ENCODE measurements around the gene LARP7. TPM values are rescaled to one million over a fixed set of nuclear protein-coding genes. Genes with fewer than 3 reads are reported as not detected.
"Not testable (repeated sequence)": the region's sequence is repeated elsewhere in the genome, so short reads cannot be mapped to it uniquely, and the experiment has no call there.

Gene LARP7
- total RNA-seq, 3 donors from 2014 or later, result 39.3 to 57.5 (median 51.8) TPM

GRCh38 chr4:112594993-112595392 lies 42.0 kb upstream of the LARP7 start:
- intact Hi-C loops (cut with DNase I; ENCODE audit: low total_unique reads), result no loop called here
- TF ChIP-seq CTCF (IDR thresholded peaks at IDR 0.05), result no peak
- TF ChIP-seq POLR2AphosphoS5 (IDR thresholded peaks at IDR 0.05), result no peak
- TF ChIP-seq POLR2A (IDR thresholded peaks at IDR 0.05), result no peak

GRCh38 chr4:112604589-112604988 lies 32.4 kb upstream of the LARP7 start:
- H3K4me1 ChIP-seq, result no peaks in the 10 kb centered on the region
- no peak overlapping the region for H3K27ac ChIP-seq
- H3K36me3 ChIP-seq, result no peaks in the 10 kb centered on the region
- no peak overlapping the region for H3K4me3 ChIP-seq
- no peak for DNase-seq (ENCODE audit: low spot score in 2 of 2)
- no peaks in the 10 kb centered on the region for H3K9me3 ChIP-seq
- no peaks in the 10 kb centered on the region for H3K27me3 ChIP-seq
- TF ChIP-seq POLR2AphosphoS5 (IDR thresholded peaks at IDR 0.05), result no peak
- TF ChIP-seq POLR2A (IDR thresholded peaks at IDR 0.05), result no peak
- TF ChIP-seq CTCF (IDR thresholded peaks at IDR 0.05), result peak in 2 of 3 donors; percentile 30 to 53
- intact Hi-C loops (cut with DNase I; ENCODE audit: low total_unique reads), result no loop called here

More at GRCh38 chr4:112594993-112595392, 42.0 kb upstream of the LARP7 start:
- H3K9me3 ChIP-seq, result no peaks in the 10 kb centered on the region
- DNase-seq (ENCODE audit: low spot score in 2 of 2), result no peak
- H3K27me3 ChIP-seq, result no peaks in the 10 kb centered on the region
- no peaks in the 10 kb centered on the region for H3K36me3 ChIP-seq
- no peak overlapping the region for H3K4me3 ChIP-seq
- no peak overlapping the region for H3K27ac ChIP-seq
- H3K4me1 ChIP-seq, result no peaks in the 10 kb centered on the region

- H3K4me1 ChIP-seq; H3K27ac ChIP-seq; H3K9me3 ChIP-seq; H3K36me3 ChIP-seq; H3K4me3 ChIP-seq; H3K27me3 ChIP-seq; intact Hi-C loops (cut with DNase I; ENCODE audit: low total_unique reads); DNase-seq (ENCODE audit: low spot score in 2 of 2): not testable (repeated sequence)
Measured at GRCh38 chr4:112612814-112613213, 24.1 kb upstream of the LARP7 start.

GRCh38 chr4:112616984-112617383 lies 20.0 kb upstream of the LARP7 start:
- no peaks in the 10 kb centered on the region for H3K36me3 ChIP-seq
- H3K4me1 ChIP-seq, result no peaks in the 10 kb centered on the region
- DNase-seq (ENCODE audit: low spot score in 2 of 2), result no peak
- no peaks in the 10 kb centered on the region for H3K27me3 ChIP-seq
- TF ChIP-seq CTCF (IDR thresholded peaks at IDR 0.05) (no peak), POLR2A (IDR thresholded peaks at IDR 0.05) (no peak), POLR2AphosphoS5 (IDR thresholded peaks at IDR 0.05) (no peak)
- intact Hi-C loops (cut with DNase I; ENCODE audit: low total_unique reads), result no loop called here
- H3K4me3 ChIP-seq, result no peak overlapping the region
- no peaks in the 10 kb centered on the region for H3K9me3 ChIP-seq
- no peak overlapping the region for H3K27ac ChIP-seq

GRCh38 chr4:112626228-112626627 lies 10.7 kb upstream of the LARP7 start:
- H3K4me3 ChIP-seq, result no peak overlapping the region
- no peak overlapping the region for H3K27ac ChIP-seq
- no peaks in the 10 kb centered on the region for H3K9me3 ChIP-seq
- TF ChIP-seq CTCF (IDR thresholded peaks at IDR 0.05) (no peak), POLR2AphosphoS5 (IDR thresholded peaks at IDR 0.05) (no peak), POLR2A (IDR thresholded peaks at IDR 0.05) (no peak)
- DNase-seq (ENCODE audit: low spot score in 2 of 2), result no peak
- H3K36me3 ChIP-seq, result no peaks in the 10 kb centered on the region
- H3K4me1 ChIP-seq, result no peaks in the 10 kb centered on the region
- H3K27me3 ChIP-seq, result no peaks in the 10 kb centered on the region
- intact Hi-C loops (cut with DNase I; ENCODE audit: low total_unique reads), result no loop called here
